ENCODE results near the gene PDZK1.
"Not testable (repeated sequence)": the region's sequence is repeated elsewhere in the genome, so short reads cannot be mapped to it uniquely, and the experiment has no call there.

PDZK1 gene

GRCh38 chr1:145656245-145656943 is 50.8 kb downstream of the PDZK1 start:
- DNase-seq (ENCODE audit: low spot score) = not testable (repeated sequence)

- not testable (repeated sequence) for DNase-seq (ENCODE audit: low spot score)
These were observed 63.2 kb downstream of the PDZK1 start for GRCh38 chr1:145643990-145644389.

- not testable (repeated sequence) for DNase-seq (ENCODE audit: low spot score)
These were observed 65.3 kb downstream of the PDZK1 start for GRCh38 chr1:145641886-145642285.

GRCh38 chr1:145636237-145636636 is 70.9 kb downstream of the PDZK1 start:
- DNase-seq (ENCODE audit: low spot score) = not testable (repeated sequence)

GRCh38 chr1:145622177-145622576 is 85.0 kb downstream of the PDZK1 start:
- DNase-seq (ENCODE audit: low spot score) = not testable (repeated sequence)
